Measurements from ENCODE around the gene CD209.

Gene CD209

GRCh38 chr19:7734220-7735203 is 12.8 kb downstream of the CD209 start:
- DNase-seq (ENCODE audit: extremely low spot score): no peak
- ChIA-PET CTCF (interaction anchor here (1.0 kb wide), 1 partner anchor 66 kb away, joined by 3 read pairs; no protein-coding TSS in a partner anchor), POLR2A (no interaction called here)
- no peak for TF ChIP-seq CTCF (IDR thresholded peaks at IDR 0.05; ENCODE audit: control extremely low read depth, extremely low read depth, low read depth, missing control alignments)

- POLR2A ChIA-PET: no interaction called here
- no peak for TF ChIP-seq CTCF (IDR thresholded peaks at IDR 0.05; ENCODE audit: control extremely low read depth, extremely low read depth, low read depth, missing control alignments)
- CTCF ChIA-PET: no interaction called here
- DNase-seq (ENCODE audit: extremely low spot score): no peak
Observed at GRCh38 chr19:7733376-7733775, 14.0 kb downstream of the CD209 start.

- POLR2A ChIA-PET: no interaction called here
Observed at GRCh38 chr19:7732045-7732444, 15.3 kb downstream of the CD209 start, which contains the start of gene CLEC4G. Gene CLEC4G (minus strand): TSS chr19:7732110. CDS start chr19:7732102, 8 bp downstream.

GRCh38 chr19:7731615-7732014 is 15.7 kb downstream of the CD209 start:
- ChIA-PET CTCF (interaction anchor here (1.3 to 1.5 kb wide), 2 partner anchors 10 to 12 kb away, joined by 3 read pairs; no protein-coding TSS in a partner anchor), POLR2A (no interaction called here)

More at GRCh38 chr19:7732045-7732444, 15.3 kb downstream of the CD209 start, which contains the start of gene CLEC4G:
- CTCF ChIA-PET: interaction anchor here (1.3 to 1.5 kb wide), 2 partner anchors 9 to 12 kb away, joined by 3 read pairs; no protein-coding TSS in a partner anchor
- no peak for DNase-seq (ENCODE audit: extremely low spot score)
- TF ChIP-seq CTCF (IDR thresholded peaks at IDR 0.05; ENCODE audit: control extremely low read depth, extremely low read depth, low read depth, missing control alignments): no peak

GRCh38 chr19:7731218-7731595 is 16.1 kb downstream of the CD209 start:
- no peak for TF ChIP-seq CTCF (IDR thresholded peaks at IDR 0.05; ENCODE audit: control extremely low read depth, extremely low read depth, low read depth, missing control alignments)
- DNase-seq (ENCODE audit: extremely low spot score): no peak
- ChIA-PET CTCF (no interaction called here), POLR2A (no interaction called here)

More at GRCh38 chr19:7731615-7732014, 15.7 kb downstream of the CD209 start:
- no peak for TF ChIP-seq CTCF (IDR thresholded peaks at IDR 0.05; ENCODE audit: control extremely low read depth, extremely low read depth, low read depth, missing control alignments)
- DNase-seq (ENCODE audit: extremely low spot score): no peak

GRCh38 chr19:7730286-7731217 is 16.8 kb downstream of the CD209 start:
- TF ChIP-seq CTCF (IDR thresholded peaks at IDR 0.05; ENCODE audit: control extremely low read depth, extremely low read depth, low read depth, missing control alignments): no peak
- ChIA-PET CTCF (no interaction called here), POLR2A (interaction anchor here (0.6 kb wide), 1 partner anchor 40 kb away, joined by 3 read pairs; no protein-coding TSS in a partner anchor)
- no peak for DNase-seq (ENCODE audit: extremely low spot score)
